Measurements from ENCODE around the gene SH2D5. TPM values are rescaled to one million over a fixed set of nuclear protein-coding genes. Genes with fewer than 3 reads are reported as not detected.
"Not testable (repeated sequence)": the region's sequence is repeated elsewhere in the genome, so short reads cannot be mapped to it uniquely, and the experiment has no call there.

SH2D5 gene
- total RNA-seq, 3 donors from 2014 or later, result under 0.01 to 0.29 TPM; not detected in 1

GRCh38 chr1:20719871-20720620 is 12.5 kb downstream of the SH2D5 start:
- Histone ChIP-seq H3K36me3 (no peaks in the 10 kb centered on the region), H3K9me3 (no peaks in the 10 kb centered on the region), H3K4me3 (no peak overlapping the region), H3K27me3 (peaks cover 0 to 20% of the 10 kb centered on the region in 2 donors), H3K4me1 (no peaks in the 10 kb centered on the region), H3K27ac (no peak overlapping the region)
- TF ChIP-seq POLR2A (IDR thresholded peaks at IDR 0.05) (no peak), POLR2AphosphoS5 (IDR thresholded peaks at IDR 0.05) (no peak), CTCF (IDR thresholded peaks at IDR 0.05) (no peak)
- intact Hi-C loops (cut with DNase I; ENCODE audit: low total_unique reads), result no loop called here
- peak in 1 of 2 donors; percentile 27 for DNase-seq (ENCODE audit: low spot score in 2 of 2)

GRCh38 chr1:20719261-20719660 is 13.2 kb downstream of the SH2D5 start:
- DNase-seq (ENCODE audit: low spot score in 2 of 2), result no peak
- H3K4me3 ChIP-seq, result no peak overlapping the region

GRCh38 chr1:20718343-20718882 is 14.1 kb downstream of the SH2D5 start:
- DNase-seq (ENCODE audit: low spot score in 2 of 2), result peak in 1 of 2 donors; percentile 45
- H3K27ac ChIP-seq; H3K36me3 ChIP-seq; intact Hi-C loops (cut with DNase I; ENCODE audit: low total_unique reads); H3K4me1 ChIP-seq; H3K9me3 ChIP-seq: not testable (repeated sequence)
- Histone ChIP-seq H3K4me3 (peak overlapping the region; percentile 36 to 74 (median 52)), H3K27me3 (peaks cover 0 to 20% of the 10 kb centered on the region in 2 donors)

More at GRCh38 chr1:20719261-20719660, 13.2 kb downstream of the SH2D5 start:
- no peaks in the 10 kb centered on the region for H3K4me1 ChIP-seq
- H3K36me3 ChIP-seq, result no peaks in the 10 kb centered on the region
- H3K27me3 ChIP-seq, result peaks cover 0 to 20% of the 10 kb centered on the region in 2 donors
- no peaks in the 10 kb centered on the region for H3K9me3 ChIP-seq
- TF ChIP-seq CTCF (IDR thresholded peaks at IDR 0.05) (no peak), POLR2AphosphoS5 (IDR thresholded peaks at IDR 0.05) (no peak), POLR2A (IDR thresholded peaks at IDR 0.05) (no peak)
- H3K27ac ChIP-seq, result no peak overlapping the region
- intact Hi-C loops (cut with DNase I; ENCODE audit: low total_unique reads), result no loop called here

- H3K9me3 ChIP-seq, result no peaks in the 10 kb centered on the region
- H3K4me1 ChIP-seq, result no peaks in the 10 kb centered on the region
- TF ChIP-seq POLR2AphosphoS5 (IDR thresholded peaks at IDR 0.05) (no peak), POLR2A (IDR thresholded peaks at IDR 0.05) (no peak), CTCF (IDR thresholded peaks at IDR 0.05) (no peak)
- no peak within 1 kb of the TSS for H3K27ac ChIP-seq
- peak; percentile 32 to 57 for DNase-seq (ENCODE audit: low spot score in 2 of 2)
- no peaks in the 10 kb centered on the region for H3K36me3 ChIP-seq
- peak within 1 kb of the TSS; percentile 36 to 74 (median 52) for H3K4me3 ChIP-seq
- intact Hi-C loops (cut with DNase I; ENCODE audit: low total_unique reads), result no loop called here
- peaks cover 0 to 20% of the 10 kb centered on the region in 2 donors for H3K27me3 ChIP-seq
Measured at GRCh38 chr1:20717452-20718342, 14.8 kb downstream of the SH2D5 start, which contains the start of gene KIF17. Gene KIF17 (minus strand): TSS chr1:20718007. CDS start chr1:20717706, 301 bp downstream.

- H3K27ac ChIP-seq, result no peak overlapping the region
- H3K27me3 ChIP-seq, result peaks cover 0 to 20% of the 10 kb centered on the region in 2 donors
- no peaks in the 10 kb centered on the region for H3K4me1 ChIP-seq
- H3K4me3 ChIP-seq, result no peak overlapping the region
- no peaks in the 10 kb centered on the region for H3K36me3 ChIP-seq
- no peak for TF ChIP-seq POLR2A (IDR thresholded peaks at IDR 0.05)
- no peak for TF ChIP-seq CTCF (IDR thresholded peaks at IDR 0.05)
- TF ChIP-seq POLR2AphosphoS5 (IDR thresholded peaks at IDR 0.05), result no peak
- intact Hi-C loops (cut with DNase I; ENCODE audit: low total_unique reads), result no loop called here
- DNase-seq (ENCODE audit: low spot score in 2 of 2), result no peak
- no peaks in the 10 kb centered on the region for H3K9me3 ChIP-seq
Measured at GRCh38 chr1:20716232-20716631, 16.3 kb downstream of the SH2D5 start.
